Measurements from ENCODE around the gene YPEL3. TPM values are rescaled to one million over a fixed set of nuclear protein-coding genes. Genes with fewer than 3 reads are reported as not detected.

The YPEL3 gene
- total RNA-seq, 1 donor from 2014 or later: 25.5 TPM

DNA sequence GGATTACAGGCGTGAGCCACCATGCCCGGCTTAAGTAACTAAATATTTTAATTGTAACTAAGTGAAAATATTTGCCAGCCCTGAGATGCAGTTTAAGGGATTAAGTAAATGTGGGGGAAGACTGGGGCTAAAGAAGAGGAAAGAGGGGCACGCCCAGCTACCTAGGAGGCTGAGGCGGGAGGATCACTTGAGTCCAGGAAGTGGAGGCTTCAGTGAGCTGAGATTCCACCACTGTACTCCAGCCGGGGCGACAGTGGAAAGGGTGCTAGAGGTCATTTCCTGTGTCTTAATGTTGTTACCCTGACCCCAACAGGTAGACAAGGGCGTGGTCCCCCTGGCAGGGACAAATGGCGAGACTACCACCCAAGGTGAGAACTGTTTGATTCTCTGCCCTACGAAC, 27.7 kb downstream of the YPEL3 start:
- no peak overlapping the region for H3K4me3 ChIP-seq (ENCODE audit: low read depth, low read length)
- H3K36me3 ChIP-seq (ENCODE audit: control insufficient read depth, insufficient read depth, low read length): peaks cover 1% of the 10 kb centered on the region
- TF ChIP-seq, protein P1, sequence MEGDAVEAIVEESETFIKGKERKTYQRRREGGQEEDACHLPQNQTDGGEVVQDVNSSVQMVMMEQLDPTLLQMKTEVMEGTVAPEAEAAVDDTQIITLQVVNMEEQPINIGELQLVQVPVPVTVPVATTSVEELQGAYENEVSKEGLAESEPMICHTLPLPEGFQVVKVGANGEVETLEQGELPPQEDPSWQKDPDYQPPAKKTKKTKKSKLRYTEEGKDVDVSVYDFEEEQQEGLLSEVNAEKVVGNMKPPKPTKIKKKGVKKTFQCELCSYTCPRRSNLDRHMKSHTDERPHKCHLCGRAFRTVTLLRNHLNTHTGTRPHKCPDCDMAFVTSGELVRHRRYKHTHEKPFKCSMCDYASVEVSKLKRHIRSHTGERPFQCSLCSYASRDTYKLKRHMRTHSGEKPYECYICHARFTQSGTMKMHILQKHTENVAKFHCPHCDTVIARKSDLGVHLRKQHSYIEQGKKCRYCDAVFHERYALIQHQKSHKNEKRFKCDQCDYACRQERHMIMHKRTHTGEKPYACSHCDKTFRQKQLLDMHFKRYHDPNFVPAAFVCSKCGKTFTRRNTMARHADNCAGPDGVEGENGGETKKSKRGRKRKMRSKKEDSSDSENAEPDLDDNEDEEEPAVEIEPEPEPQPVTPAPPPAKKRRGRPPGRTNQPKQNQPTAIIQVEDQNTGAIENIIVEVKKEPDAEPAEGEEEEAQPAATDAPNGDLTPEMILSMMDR (IDR thresholded peaks at IDR 0.05; ENCODE audit: insufficient read depth, low read length, poor library complexity, severe bottlenecking): no peak
- DNase-seq (ENCODE audit: low read depth): no peak
- no peaks in the 10 kb centered on the region for H3K27me3 ChIP-seq (ENCODE audit: control insufficient read depth, insufficient read depth, low read length)

DNA sequence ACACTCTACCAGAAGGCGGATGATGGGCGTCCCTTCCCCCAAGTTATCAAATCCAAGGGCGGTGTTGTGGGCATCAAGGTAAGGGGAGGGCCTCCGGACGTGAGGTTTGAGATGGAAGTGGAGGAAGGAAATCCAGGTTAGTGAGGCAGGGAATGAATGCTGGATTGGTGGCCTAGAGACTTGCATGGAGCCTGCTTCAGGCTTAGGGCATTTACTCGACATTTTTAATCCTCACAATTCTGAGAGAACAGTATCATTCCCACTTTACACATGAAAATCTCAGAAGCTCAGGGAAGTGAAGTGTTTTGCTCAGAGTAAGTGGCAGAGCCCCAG, 28.5 kb downstream of the YPEL3 start:
- Histone ChIP-seq H3K27me3 (ENCODE audit: control insufficient read depth, insufficient read depth, low read length) (no peaks in the 10 kb centered on the region), H3K36me3 (ENCODE audit: control insufficient read depth, insufficient read depth, low read length) (peaks cover 1% of the 10 kb centered on the region), H3K4me3 (ENCODE audit: low read depth, low read length) (peak overlapping the region; percentile 90)
- TF ChIP-seq, protein P1 (IDR thresholded peaks at IDR 0.05; ENCODE audit: insufficient read depth, low read length, poor library complexity, severe bottlenecking): no peak
- no peak for DNase-seq (ENCODE audit: low read depth)

DNA sequence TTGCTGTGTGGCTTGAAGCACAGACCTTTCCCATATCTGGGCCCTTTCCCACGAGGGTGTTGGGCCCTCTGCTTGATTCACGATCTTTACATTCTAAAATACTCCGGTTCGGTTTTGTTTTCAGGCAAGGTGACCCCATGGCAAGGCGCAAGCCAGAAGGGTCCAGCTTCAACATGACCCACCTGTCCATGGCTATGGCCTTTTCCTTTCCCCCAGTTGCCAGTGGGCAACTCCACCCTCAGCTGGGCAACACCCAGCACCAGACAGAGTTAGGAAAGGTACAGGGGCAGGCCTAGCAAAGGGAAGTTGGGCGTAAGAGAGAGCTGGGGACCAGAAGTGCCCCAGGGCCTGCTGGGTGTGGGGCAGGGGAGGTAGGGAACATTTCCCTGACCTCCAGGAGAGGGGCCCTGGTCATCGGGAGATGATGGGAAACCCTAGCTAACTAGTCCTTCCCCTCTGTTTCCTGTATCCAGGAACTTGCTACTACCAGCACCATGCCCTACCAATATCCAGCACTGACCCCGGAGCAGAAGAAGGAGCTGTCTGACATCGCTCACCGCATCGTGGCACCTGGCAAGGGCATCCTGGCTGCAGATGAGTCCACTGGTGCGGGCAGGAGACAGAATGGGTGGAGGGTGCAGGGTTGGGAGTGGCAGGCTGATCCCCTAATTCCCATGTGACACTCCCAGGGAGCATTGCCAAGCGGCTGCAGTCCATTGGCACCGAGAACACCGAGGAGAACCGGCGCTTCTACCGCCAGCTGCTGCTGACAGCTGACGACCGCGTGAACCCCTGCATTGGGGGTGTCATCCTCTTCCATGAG, 29.0 kb downstream of the YPEL3 start:
- peaks cover 1% of the 10 kb centered on the region for H3K36me3 ChIP-seq (ENCODE audit: control insufficient read depth, insufficient read depth, low read length)
- DNase-seq (ENCODE audit: low read depth): no peak
- H3K4me3 ChIP-seq (ENCODE audit: low read depth, low read length): peak overlapping the region; percentile 90
- TF ChIP-seq, protein P1 (IDR thresholded peaks at IDR 0.05; ENCODE audit: insufficient read depth, low read length, poor library complexity, severe bottlenecking): no peak
- no peaks in the 10 kb centered on the region for H3K27me3 ChIP-seq (ENCODE audit: control insufficient read depth, insufficient read depth, low read length)

DNA sequence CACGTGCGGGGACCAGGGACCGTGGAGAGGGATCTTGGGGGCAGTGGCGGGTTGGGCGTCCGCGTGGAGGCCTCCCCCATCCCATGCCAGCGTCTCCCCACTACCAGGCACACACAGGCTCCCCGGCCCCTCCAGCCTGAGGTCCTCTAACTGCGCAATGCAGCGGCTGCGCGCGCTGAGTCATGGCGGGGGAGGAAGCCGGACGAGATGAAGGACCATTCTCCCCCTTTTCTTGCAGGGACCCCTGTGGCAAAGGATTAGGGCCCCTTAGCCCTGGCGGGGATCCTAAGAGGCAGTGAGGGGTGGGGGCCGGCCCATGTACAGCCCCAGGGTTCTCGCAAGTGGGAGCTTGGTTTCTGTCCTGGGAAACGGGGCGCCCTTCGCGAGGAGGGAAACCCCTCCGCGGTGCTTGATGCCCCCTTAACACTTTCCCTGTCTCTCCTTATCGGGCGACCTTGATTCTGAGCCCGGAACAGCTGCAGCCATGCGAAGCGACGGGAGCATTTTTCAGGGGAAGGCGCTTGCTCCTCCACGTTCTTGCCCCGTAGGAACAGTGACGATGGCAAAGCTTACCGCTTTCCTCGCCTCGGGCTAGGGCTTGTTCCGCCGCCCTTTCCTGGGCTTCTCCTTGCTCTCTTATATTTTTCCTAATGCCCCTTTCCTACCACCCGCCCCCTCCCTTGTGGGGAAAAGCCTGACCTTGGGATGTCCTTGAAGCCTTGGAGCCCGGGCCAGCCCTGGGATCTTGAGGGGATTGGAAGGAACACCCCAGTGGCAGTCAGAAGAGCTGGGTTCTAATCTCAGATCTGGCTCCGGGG, 29.9 kb downstream of the YPEL3 start:
- no peak for DNase-seq (ENCODE audit: low read depth)
- peak overlapping the region; percentile 90 for H3K4me3 ChIP-seq (ENCODE audit: low read depth, low read length)
- TF ChIP-seq, protein P1 (IDR thresholded peaks at IDR 0.05; ENCODE audit: insufficient read depth, low read length, poor library complexity, severe bottlenecking): no peak
- H3K27me3 ChIP-seq (ENCODE audit: control insufficient read depth, insufficient read depth, low read length): no peaks in the 10 kb centered on the region
- peaks cover 1% of the 10 kb centered on the region for H3K36me3 ChIP-seq (ENCODE audit: control insufficient read depth, insufficient read depth, low read length)

DNA sequence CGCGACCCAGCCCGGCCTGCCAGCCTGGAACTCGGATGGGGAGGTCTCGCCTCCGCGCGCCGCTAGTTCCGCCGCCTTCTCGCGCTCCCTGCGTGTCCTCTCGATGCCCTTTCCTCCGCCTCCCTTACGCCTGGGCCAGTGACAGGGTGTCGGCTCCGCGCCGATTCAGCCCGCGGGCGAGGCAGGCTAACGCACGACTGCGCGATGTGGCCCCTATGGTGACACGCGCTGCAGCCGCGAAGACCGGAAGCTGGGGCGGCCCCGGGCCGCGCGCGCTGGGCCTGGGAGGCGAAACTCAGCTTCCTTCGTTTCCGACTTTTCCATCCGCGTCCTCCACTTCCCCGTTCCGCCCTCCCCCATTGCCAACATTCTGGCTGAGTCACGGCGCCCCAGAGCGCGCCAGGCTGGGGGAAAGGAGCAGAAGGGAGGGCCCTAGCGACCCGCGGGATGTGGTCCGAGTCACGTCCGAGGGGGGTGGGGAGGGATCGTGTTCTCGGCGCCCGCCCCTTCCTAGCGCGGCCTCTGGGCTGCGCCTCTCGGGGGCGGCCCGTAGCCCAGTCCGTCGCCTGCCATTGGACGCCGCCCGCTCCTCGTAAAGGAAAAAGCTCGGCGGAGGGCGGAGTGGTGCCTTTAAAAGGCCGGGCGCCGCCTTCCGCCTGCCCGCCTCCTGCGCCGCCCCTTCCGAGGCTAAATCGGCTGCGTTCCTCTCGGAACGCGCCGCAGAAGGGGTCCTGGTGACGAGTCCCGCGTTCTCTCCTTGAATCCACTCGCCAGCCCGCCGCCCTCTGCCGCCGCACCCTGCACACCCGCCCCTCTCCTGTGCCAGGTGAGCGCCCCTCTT, 30.7 kb downstream of the YPEL3 start, which contains the start of gene ALDOA:
Gene ALDOA, plus strand, starts transcription at position 659 of the 841 bp plus-strand sequence. CDS start 1,138 bp downstream, outside the sequence.
- H3K27me3 ChIP-seq (ENCODE audit: control insufficient read depth, insufficient read depth, low read length): no peaks in the 10 kb centered on the region
- peak within 1 kb of the TSS; percentile 90 for H3K4me3 ChIP-seq (ENCODE audit: low read depth, low read length)
- peak; percentile 89 for DNase-seq (ENCODE audit: low read depth)
- TF ChIP-seq, protein P1 (IDR thresholded peaks at IDR 0.05; ENCODE audit: insufficient read depth, low read length, poor library complexity, severe bottlenecking): no peak
- peaks cover 1% of the 10 kb centered on the region for H3K36me3 ChIP-seq (ENCODE audit: control insufficient read depth, insufficient read depth, low read length)

Data from kidney epithelial cell (primary cell).